KOPT-K1 (cell line): ENCODE measurements around the gene NEK6.

ENCODE experiments used
- H3K27ac ChIP-seq: fragments of 200-600 bp; sonication (generic); 2 replicates; pipeline ENCODE4 v1.5.1; 2016; ENCODE audit warnings: antibody characterized with exemption, mild to moderate bottlenecking, low read depth, low read length; ENCODE audit not compliant: poor library complexity, severe bottlenecking
- H3K36me3 ChIP-seq: fragments of 200-600 bp; sonication (generic); 2 replicates; pipeline ENCODE4 v1.5.1; 2017; ENCODE audit warnings: antibody characterized with exemption, mild to moderate bottlenecking, low read length, moderate library complexity; ENCODE audit not compliant: insufficient read depth
- H3K9me3 ChIP-seq: fragments of 200-600 bp; sonication (generic); 2 replicates; pipeline ENCODE4 v1.5.1; 2017; ENCODE audit warnings: antibody characterized with exemption, low read length, mild to moderate bottlenecking; ENCODE audit not compliant: insufficient read depth, poor library complexity, severe bottlenecking

Gene NEK6

GRCh38 chr9:124356745-124357390 lies 99.1 kb downstream of the NEK6 start:
- Histone ChIP-seq H3K36me3 (peaks cover 54% of the 10 kb centered on the region), H3K27ac (no peak overlapping the region)

GRCh38 chr9:124357721-124358361 lies 100.1 kb downstream of the NEK6 start:
- peaks cover 44% of the 10 kb centered on the region for H3K36me3 ChIP-seq
- H3K9me3 ChIP-seq, result no peaks in the 10 kb centered on the region
- H3K27ac ChIP-seq, result no peak overlapping the region

More at GRCh38 chr9:124356745-124357390, 99.1 kb downstream of the NEK6 start:
- no peaks in the 10 kb centered on the region for H3K9me3 ChIP-seq

DNA sequence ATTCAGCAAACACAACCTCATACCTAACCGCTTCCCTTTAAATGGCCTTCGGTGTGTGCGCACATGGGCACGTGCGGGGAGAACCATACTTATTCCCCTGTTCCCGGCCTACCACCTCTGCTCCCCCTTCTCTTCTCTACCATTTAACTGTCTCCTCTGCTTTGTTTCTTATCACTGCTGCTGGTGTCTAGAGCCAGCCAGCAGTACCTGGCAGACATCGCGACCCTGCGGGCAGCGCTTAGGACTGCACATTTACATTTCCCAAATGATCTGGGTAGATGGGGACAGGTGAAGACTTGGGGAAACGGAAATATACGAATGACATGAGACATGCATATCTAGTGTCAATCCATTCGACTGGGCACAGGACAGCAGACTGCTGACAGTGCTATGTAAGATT lies 100.9 kb downstream of the NEK6 start:
- no peak overlapping the region for H3K27ac ChIP-seq
- H3K9me3 ChIP-seq, result no peaks in the 10 kb centered on the region
- H3K36me3 ChIP-seq, result peaks cover 36% of the 10 kb centered on the region

GRCh38 chr9:124359426-124359825 lies 101.7 kb downstream of the NEK6 start:
- no peaks in the 10 kb centered on the region for H3K9me3 ChIP-seq
- peaks cover 28% of the 10 kb centered on the region for H3K36me3 ChIP-seq
- H3K27ac ChIP-seq, result no peak overlapping the region

- Histone ChIP-seq H3K9me3 (no peaks in the 10 kb centered on the region), H3K27ac (no peak overlapping the region), H3K36me3 (peaks cover 22% of the 10 kb centered on the region)
These were observed 102.3 kb downstream of the NEK6 start for GRCh38 chr9:124359855-124360678.

- Histone ChIP-seq H3K27ac (no peak overlapping the region), H3K9me3 (no peaks in the 10 kb centered on the region), H3K36me3 (peaks cover 12% of the 10 kb centered on the region)
These were observed 103.4 kb downstream of the NEK6 start for GRCh38 chr9:124361128-124361527.

DNA sequence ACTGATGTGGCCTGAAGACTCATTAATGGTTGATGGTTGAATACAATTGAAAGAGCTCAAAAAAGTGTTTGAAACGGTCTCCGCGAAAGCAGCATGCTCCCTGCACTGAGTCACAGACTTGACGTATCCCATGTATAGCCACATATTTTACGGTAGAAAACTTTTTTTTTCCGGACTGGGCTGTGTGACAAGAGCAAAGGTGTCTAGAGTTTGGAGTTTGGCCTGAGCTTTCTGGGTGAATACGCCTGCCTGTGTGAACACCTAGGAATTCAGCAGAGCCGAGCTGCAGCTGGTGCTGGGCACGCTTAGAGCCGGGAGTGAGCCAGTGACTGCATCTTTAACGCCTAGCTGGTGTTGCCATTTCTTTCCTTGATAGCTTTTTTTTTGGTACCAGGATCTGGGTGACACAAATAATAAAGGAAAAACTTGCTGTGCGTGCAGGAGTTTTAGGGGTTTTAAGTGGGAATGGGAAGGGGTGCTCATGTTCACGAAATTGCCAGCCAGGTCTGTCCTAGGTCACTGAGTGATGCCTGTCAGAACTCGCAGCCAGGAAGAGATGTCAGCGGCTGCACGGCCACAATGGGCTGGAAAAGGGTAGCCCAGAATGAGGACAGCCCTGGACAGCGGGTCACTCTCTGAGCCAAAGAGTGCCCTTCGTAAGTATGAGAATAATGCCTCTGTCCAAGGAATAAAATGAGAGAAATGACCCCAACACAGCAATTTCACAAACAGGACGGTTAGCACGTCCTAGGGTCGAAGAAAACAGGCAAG lies 105.8 kb downstream of the NEK6 start:
- Histone ChIP-seq H3K9me3 (no peaks in the 10 kb centered on the region), H3K27ac (no peak overlapping the region), H3K36me3 (peaks cover 12% of the 10 kb centered on the region; the same call in 1 of the 2 replicates)

- Histone ChIP-seq H3K36me3 (peaks cover 12% of the 10 kb centered on the region; the same call in 1 of the 2 replicates), H3K27ac (no peak overlapping the region), H3K9me3 (no peaks in the 10 kb centered on the region)
These were observed 106.4 kb downstream of the NEK6 start for GRCh38 chr9:124364141-124364540.

- no peak overlapping the region for H3K27ac ChIP-seq
These were observed 107.3 kb downstream of the NEK6 start for GRCh38 chr9:124365036-124365435.

GRCh38 chr9:124366476-124367220 lies 108.9 kb downstream of the NEK6 start:
- H3K36me3 ChIP-seq, result peaks cover 8% of the 10 kb centered on the region; the same call in 1 of the 2 replicates
- no peak overlapping the region for H3K27ac ChIP-seq
- no peaks in the 10 kb centered on the region for H3K9me3 ChIP-seq

More at GRCh38 chr9:124365036-124365435, 107.3 kb downstream of the NEK6 start:
- no peaks in the 10 kb centered on the region for H3K9me3 ChIP-seq
- peaks cover 12% of the 10 kb centered on the region; the same call in 1 of the 2 replicates for H3K36me3 ChIP-seq

DNA sequence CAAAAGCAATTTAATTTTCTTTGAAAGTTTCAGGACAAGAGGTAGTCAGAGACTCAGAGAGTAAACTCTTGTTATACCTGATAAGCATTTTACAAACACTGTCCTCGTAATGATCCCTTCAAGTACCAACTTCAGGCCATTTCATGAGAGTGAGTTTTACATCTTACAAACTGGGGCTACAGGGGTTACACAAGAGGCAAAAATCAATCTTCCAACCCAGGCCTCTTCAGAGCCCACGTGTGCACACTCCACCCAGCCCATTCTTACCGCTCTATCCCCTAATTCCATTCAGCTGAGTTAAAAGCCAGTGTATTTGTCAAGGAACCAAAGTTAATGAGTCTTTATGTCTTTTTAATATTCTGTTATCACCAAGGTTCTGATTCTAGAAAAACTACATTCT lies 110.9 kb downstream of the NEK6 start:
- peaks cover 8% of the 10 kb centered on the region; the same call in 1 of the 2 replicates for H3K36me3 ChIP-seq

GRCh38 chr9:124369231-124369797 lies 111.6 kb downstream of the NEK6 start:
- Histone ChIP-seq H3K27ac (no peak overlapping the region), H3K9me3 (no peaks in the 10 kb centered on the region), H3K36me3 (peaks cover 11% of the 10 kb centered on the region; the same call in 1 of the 2 replicates)

More for the DNA sequence above, 110.9 kb downstream of the NEK6 start:
- no peak overlapping the region for H3K27ac ChIP-seq
- H3K9me3 ChIP-seq, result no peaks in the 10 kb centered on the region

GRCh38 chr9:124370896-124371582 lies 113.3 kb downstream of the NEK6 start:
- Histone ChIP-seq H3K9me3 (no peaks in the 10 kb centered on the region), H3K36me3 (peaks cover 25% of the 10 kb centered on the region), H3K27ac (no peak overlapping the region)
